ENCODE results near the gene DPM1.

DPM1 gene

DNA sequence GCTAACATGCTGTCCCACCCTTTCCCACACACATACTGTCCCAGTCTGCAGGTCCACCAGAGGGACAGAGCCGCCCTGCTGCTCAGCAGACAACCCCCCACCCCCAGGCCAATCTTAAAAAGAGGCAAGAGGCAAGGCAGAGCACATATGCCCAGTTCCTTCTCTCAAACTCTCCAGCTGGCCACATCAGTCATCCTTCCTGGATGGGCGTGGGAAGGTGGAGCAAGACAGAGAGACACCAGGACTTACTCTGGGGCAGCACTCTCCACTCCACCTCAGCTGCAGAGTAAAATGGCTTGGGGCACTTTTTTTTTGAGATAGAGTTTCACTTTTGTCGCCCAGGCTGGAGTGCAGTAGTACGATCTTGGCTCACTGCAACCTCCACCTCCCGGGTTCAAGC, 11.1 kb upstream of the DPM1 start:
- DNase-seq (ENCODE audit: low read depth): no peak
- H3K4me3 ChIP-seq (ENCODE audit: low read depth, low read length): no peak overlapping the region
- TF ChIP-seq, protein P1, sequence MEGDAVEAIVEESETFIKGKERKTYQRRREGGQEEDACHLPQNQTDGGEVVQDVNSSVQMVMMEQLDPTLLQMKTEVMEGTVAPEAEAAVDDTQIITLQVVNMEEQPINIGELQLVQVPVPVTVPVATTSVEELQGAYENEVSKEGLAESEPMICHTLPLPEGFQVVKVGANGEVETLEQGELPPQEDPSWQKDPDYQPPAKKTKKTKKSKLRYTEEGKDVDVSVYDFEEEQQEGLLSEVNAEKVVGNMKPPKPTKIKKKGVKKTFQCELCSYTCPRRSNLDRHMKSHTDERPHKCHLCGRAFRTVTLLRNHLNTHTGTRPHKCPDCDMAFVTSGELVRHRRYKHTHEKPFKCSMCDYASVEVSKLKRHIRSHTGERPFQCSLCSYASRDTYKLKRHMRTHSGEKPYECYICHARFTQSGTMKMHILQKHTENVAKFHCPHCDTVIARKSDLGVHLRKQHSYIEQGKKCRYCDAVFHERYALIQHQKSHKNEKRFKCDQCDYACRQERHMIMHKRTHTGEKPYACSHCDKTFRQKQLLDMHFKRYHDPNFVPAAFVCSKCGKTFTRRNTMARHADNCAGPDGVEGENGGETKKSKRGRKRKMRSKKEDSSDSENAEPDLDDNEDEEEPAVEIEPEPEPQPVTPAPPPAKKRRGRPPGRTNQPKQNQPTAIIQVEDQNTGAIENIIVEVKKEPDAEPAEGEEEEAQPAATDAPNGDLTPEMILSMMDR (conservative IDR thresholded peaks at IDR 0.05; ENCODE audit: low read depth, low read length): no peak

DNA sequence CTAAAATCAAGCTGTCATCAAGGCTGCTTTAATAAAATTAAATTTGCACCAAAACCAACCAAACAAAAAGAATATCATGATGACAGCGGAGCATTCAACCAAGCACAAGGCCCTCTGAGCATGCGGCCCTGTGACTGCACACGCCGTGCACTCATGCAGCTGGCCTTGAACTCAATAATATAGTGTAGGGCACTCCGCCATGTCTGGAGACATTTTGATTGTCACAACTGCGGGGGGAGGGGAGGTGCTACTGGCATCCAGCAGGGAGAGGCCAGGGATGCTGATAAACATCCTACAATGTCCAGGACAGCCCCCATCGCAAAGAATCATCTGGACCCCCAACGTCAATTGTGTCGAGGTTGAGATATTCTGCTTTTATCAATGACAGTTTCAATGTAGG, 10.0 kb upstream of the DPM1 start:
- no peak overlapping the region for H3K4me3 ChIP-seq (ENCODE audit: low read depth, low read length)
- TF ChIP-seq, protein P1 (conservative IDR thresholded peaks at IDR 0.05; ENCODE audit: low read depth, low read length): no peak
- DNase-seq (ENCODE audit: low read depth): no peak

DNA sequence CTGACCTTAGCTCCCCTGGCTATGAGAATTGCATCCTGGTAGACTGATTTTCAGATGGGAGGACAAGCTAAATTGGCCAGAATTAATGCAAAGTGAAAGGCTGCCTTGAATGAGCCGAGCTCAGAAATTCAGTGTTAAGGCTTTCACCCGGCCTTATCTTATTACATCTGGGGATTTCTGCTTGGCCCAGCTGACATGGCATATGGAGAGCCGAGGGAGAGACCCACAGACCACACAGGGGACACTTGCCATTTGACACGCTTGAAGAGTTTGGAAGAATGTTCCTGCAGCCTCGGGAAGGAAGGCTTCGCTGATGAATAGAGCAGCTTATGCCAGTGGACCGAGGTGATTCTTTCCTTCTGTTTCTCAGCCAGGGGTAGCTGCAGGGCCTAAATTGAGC, 9.3 kb upstream of the DPM1 start:
- no peak for DNase-seq (ENCODE audit: low read depth)
- H3K4me3 ChIP-seq (ENCODE audit: low read depth, low read length): no peak overlapping the region
- TF ChIP-seq, protein P1 (conservative IDR thresholded peaks at IDR 0.05; ENCODE audit: low read depth, low read length): no peak

DNA sequence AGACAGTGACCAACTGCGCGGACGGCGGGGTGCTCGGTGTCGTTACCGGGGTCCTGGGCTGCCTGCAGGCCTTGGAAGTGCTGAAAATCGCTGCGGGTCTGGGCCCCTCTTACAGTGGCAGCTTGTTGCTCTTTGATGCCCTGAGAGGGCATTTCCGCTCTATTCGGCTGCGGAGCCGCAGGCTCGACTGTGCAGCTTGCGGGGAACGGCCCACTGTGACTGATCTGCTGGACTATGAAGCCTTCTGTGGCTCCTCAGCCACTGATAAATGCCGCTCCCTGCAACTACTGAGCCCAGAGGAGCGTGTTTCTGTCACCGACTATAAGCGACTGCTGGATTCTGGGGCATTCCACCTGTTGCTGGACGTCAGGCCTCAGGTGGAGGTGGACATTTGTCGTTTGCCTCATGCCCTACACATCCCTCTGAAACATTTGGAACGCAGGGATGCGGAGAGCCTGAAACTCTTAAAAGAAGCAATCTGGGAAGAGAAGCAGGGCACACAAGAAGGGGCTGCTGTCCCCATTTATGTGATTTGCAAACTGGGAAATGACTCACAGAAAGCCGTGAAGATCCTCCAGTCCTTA, 1.3 kb upstream of the DPM1 start:
- no peak for DNase-seq (ENCODE audit: low read depth)
- TF ChIP-seq, protein P1 (conservative IDR thresholded peaks at IDR 0.05; ENCODE audit: low read depth, low read length): no peak
- peak overlapping the region; percentile 78 for H3K4me3 ChIP-seq (ENCODE audit: low read depth, low read length)

DNA sequence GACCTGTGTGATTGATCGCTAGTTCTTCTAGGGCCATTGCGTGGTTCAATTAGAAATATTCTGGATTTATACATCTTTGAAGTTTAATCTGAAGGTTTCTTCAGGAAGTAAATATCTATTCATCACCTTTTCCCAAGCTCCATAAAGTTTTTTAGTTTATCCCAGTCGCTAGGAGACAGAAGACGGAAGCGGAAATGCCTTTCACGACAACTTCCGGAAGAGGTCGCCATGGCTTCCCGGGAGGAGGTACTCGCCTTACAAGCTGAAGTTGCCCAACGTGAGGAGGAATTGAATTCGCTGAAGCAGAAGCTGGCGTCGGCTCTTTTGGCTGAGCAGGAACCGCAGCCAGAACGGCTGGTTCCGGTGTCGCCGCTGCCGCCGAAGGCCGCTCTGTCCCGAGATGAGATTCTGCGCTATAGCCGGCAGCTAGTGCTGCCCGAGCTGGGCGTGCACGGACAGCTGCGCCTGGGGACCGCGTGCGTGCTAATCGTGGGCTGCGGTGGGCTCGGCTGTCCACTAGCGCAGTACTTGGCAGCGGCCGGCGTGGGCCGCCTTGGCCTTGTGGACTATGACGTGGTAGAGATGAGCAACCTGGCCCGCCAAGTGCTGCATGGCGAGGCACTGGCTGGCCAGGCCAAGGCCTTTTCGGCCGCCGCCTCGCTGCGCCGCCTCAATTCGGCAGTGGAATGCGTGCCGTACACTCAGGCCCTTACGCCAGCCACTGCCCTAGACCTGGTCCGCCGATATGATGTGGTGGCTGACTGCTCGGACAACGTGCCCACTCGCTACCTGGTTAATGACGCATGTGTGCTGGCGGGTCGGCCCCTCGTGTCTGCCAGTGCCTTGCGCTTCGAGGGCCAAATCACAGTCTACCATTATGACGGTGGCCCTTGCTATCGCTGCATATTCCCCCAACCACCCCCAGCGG, 547 bp upstream of the DPM1 start, which contains the start of gene MOCS3:
MOCS3 (plus strand) TSS at position 204 of the 928 bp plus-strand sequence; CDS start at position 229, 25 bp downstream.
- DNase-seq (ENCODE audit: low read depth): peak; percentile 95
- TF ChIP-seq, protein P1 (conservative IDR thresholded peaks at IDR 0.05; ENCODE audit: low read depth, low read length): no peak
- H3K4me3 ChIP-seq (ENCODE audit: low read depth, low read length): peak within 1 kb of the TSS; percentile 78

DNA sequence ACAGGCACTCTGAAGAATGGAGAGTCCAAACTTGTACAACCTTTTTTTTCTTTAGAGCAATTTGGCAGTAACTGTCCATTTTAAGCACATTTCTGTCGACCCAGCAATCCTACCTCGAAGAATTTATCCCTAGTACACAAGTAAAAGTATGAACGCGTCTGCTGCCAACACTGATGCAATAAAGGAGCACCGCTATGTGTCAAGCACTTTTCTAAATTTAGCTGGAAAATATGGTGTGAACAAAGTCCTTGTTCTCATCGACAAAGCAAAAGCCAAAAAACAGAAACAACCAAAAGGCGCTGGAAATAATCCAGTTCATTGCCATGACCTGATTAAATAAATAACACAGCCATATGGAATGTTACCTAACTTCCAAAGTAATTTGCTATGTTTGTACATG, 1.1 kb downstream of the DPM1 start:
- peak overlapping the region; percentile 78 for H3K4me3 ChIP-seq (ENCODE audit: low read depth, low read length)
- peak; percentile 64 for DNase-seq (ENCODE audit: low read depth)
- TF ChIP-seq, protein P1 (conservative IDR thresholded peaks at IDR 0.05; ENCODE audit: low read depth, low read length): no peak

Data from choroid plexus epithelial cell (primary cell).